GM19099 (cell line): ENCODE data around the gene ZBTB20.

Source experiments
- POLR2A ChIP-seq: IDR thresholded peaks from 3 replicates; pipeline ENCODE4 v1.6.1; 2011; ENCODE audit warnings: low read depth; ENCODE audit not compliant: insufficient read length; ENCODE audit errors: extremely low read depth

Gene ZBTB20

GRCh38 chr3:114551770-114552526 lies 595.1 kb downstream of the ZBTB20 start:
- TF ChIP-seq POLR2A: no peak

GRCh38 chr3:114550165-114550564 lies 596.9 kb downstream of the ZBTB20 start:
- TF ChIP-seq POLR2A: no peak

- TF ChIP-seq POLR2A: no peak
Measured at GRCh38 chr3:114545193-114545592, 601.9 kb downstream of the ZBTB20 start.

- TF ChIP-seq POLR2A: no peak
Measured at GRCh38 chr3:114542359-114542758, 604.7 kb downstream of the ZBTB20 start.

GRCh38 chr3:114539525-114539924 lies 607.6 kb downstream of the ZBTB20 start:
- no peak for TF ChIP-seq POLR2A

GRCh38 chr3:114538211-114538610 lies 608.9 kb downstream of the ZBTB20 start:
- TF ChIP-seq POLR2A: no peak

- no peak for TF ChIP-seq POLR2A
Measured at GRCh38 chr3:114528517-114528916, 618.6 kb downstream of the ZBTB20 start.

- no peak for TF ChIP-seq POLR2A
Measured at GRCh38 chr3:114527036-114527644, 619.9 kb downstream of the ZBTB20 start.

- TF ChIP-seq POLR2A: no peak
Measured at GRCh38 chr3:114525278-114525677, 621.8 kb downstream of the ZBTB20 start.

- TF ChIP-seq POLR2A: no peak
Measured at GRCh38 chr3:114519415-114519814, 627.7 kb downstream of the ZBTB20 start.

- TF ChIP-seq POLR2A: no peak
Measured at GRCh38 chr3:114518206-114518808, 628.8 kb downstream of the ZBTB20 start.

- TF ChIP-seq POLR2A: no peak
Measured at GRCh38 chr3:114510201-114510600, 636.9 kb downstream of the ZBTB20 start.

GRCh38 chr3:114509756-114510155 lies 637.3 kb downstream of the ZBTB20 start:
- no peak for TF ChIP-seq POLR2A

- no peak for TF ChIP-seq POLR2A
Measured at GRCh38 chr3:114508976-114509375, 638.1 kb downstream of the ZBTB20 start.

GRCh38 chr3:114508208-114508607 lies 638.9 kb downstream of the ZBTB20 start:
- no peak for TF ChIP-seq POLR2A
